ENCODE measurements around the gene PEPD.

PEPD gene

GRCh38 chr19:33344573-33344925 lies 177.0 kb downstream of the PEPD start:
- in situ Hi-C loops (cut with HindIII; ENCODE audit: low sequenced_read_pairs) = no loop called here

GRCh38 chr19:33343859-33344572 lies 177.6 kb downstream of the PEPD start:
- in situ Hi-C loops (cut with HindIII; ENCODE audit: low sequenced_read_pairs) = no loop called here

- in situ Hi-C loops (cut with HindIII; ENCODE audit: low sequenced_read_pairs) = no loop called here
Measured at GRCh38 chr19:33343301-33343700, 178.3 kb downstream of the PEPD start.

- in situ Hi-C loops (cut with HindIII; ENCODE audit: low sequenced_read_pairs) = no loop called here
Measured at GRCh38 chr19:33340991-33341390, 180.6 kb downstream of the PEPD start.

GRCh38 chr19:33339016-33339984 lies 182.3 kb downstream of the PEPD start:
- in situ Hi-C loops (cut with HindIII; ENCODE audit: low sequenced_read_pairs) = no loop called here

All from endothelial cell of hepatic sinusoid (primary cell).